H1 (cell line): ENCODE data around the gene GRK6. TPM values are rescaled to one million over a fixed set of nuclear protein-coding genes. Genes with fewer than 3 reads are reported as not detected.

Experiments used
- CTCF ChIA-PET: fragments of 300-600 bp; sonication (Branson Sonifier 250); formaldehyde crosslinking; loops from one replicate; lab custom pipeline; 2021; ENCODE audit not compliant: partially characterized antibody; lab: Charles Lee
- POLR2A ChIA-PET: fragments of 300-600 bp; sonication (Branson Sonifier 250); formaldehyde crosslinking; loops from one replicate; lab custom pipeline; 2021; ENCODE audit warnings: inconsistent platforms; ENCODE audit not compliant: partially characterized antibody; lab: Charles Lee
- DNase-seq, 2 experiments: peaks; one replicate each; pipeline versions ENCODE4 v3.0.0 to v3.0.0-alpha.2; 2010 to 2022; ENCODE audit warnings: low spot score in 2 of 2, low read depth in 1 of 2, mixed read lengths in 1 of 2
- FAIRE-seq: peaks from 2 replicates; lab custom pipeline; 2011; peaks lifted over from hg19 to GRCh38; lab: Jason Lieb, UNC
- H2AFZ ChIP-seq: 2 replicates; pipeline ENCODE4 v1.8.1; 2012; ENCODE audit warnings: low read length, inconsistent platforms
- H2AK5ac ChIP-seq: 2 replicates; pipeline ENCODE4 v1.6.1; 2013; ENCODE audit warnings: low read depth, low read length
- H2BK120ac ChIP-seq: replicated peaks from 2 replicates; pipeline ENCODE3; 2013; ENCODE audit warnings: low read depth, low read length, inconsistent platforms
- H2BK12ac ChIP-seq: 2 replicates; pipeline ENCODE4 v1.6.1; 2013; ENCODE audit warnings: low read depth, low read length
- H2BK15ac ChIP-seq: 2 replicates; pipeline ENCODE4 v1.6.1; 2013; ENCODE audit warnings: low read length
- H2BK20ac ChIP-seq: 2 replicates; pipeline ENCODE4 v1.6.1; 2013; ENCODE audit warnings: low read length
- H2BK5ac ChIP-seq: 2 replicates; pipeline ENCODE4 v1.6.1; 2013; ENCODE audit warnings: low read depth, low read length
- H3K14ac ChIP-seq: 2 replicates; pipeline ENCODE4 v1.6.1; 2013; ENCODE audit warnings: inconsistent platforms; ENCODE audit not compliant: insufficient read length
- H3K18ac ChIP-seq: 2 replicates; pipeline ENCODE4 v1.6.1; 2013; ENCODE audit warnings: low read length; ENCODE audit errors: extremely low read depth
- H3K23ac ChIP-seq: 2 replicates; pipeline ENCODE4 v1.6.1; 2013; ENCODE audit warnings: inconsistent platforms; ENCODE audit not compliant: insufficient read length
- H3K23me2 ChIP-seq: 2 replicates; pipeline ENCODE4 v1.6.1; 2013; ENCODE audit warnings: low read depth, low read length
- H3K27ac ChIP-seq: 2 replicates; pipeline ENCODE4 v1.6.1; 2011; ENCODE audit warnings: low read depth, low read length, inconsistent platforms
- H3K27me3 ChIP-seq, 4 experiments: replicated peaks in 1 of 4; 1 replicate in 1 of 4; 2 replicates in 3 of 4; pipeline versions ENCODE4 v1.6.1 to v1.8.1; 2011 to 2013; ENCODE audit warnings: low read length in 3 of 4, mild to moderate bottlenecking in 3 of 4, inconsistent platforms in 2 of 4, mixed read lengths in 2 of 4, moderate library complexity in 1 of 4; ENCODE audit not compliant: control insufficient read depth in 3 of 4, insufficient read depth in 3 of 4; ENCODE audit errors: extremely low read depth in 1 of 4
- H3K36me3 ChIP-seq, 4 experiments: 2 replicates each; pipeline versions ENCODE4 v1.6.1 to v1.8.1; 2011 to 2013; ENCODE audit warnings: mild to moderate bottlenecking in 4 of 4, low read length in 3 of 4, moderate library complexity in 2 of 4, control low read depth in 1 of 4, inconsistent platforms in 1 of 4; ENCODE audit not compliant: insufficient read depth in 4 of 4, control insufficient read depth in 2 of 4
- H3K4ac ChIP-seq: replicated peaks from 2 replicates; pipeline ENCODE3; 2013; ENCODE audit warnings: low read length, low read depth, mixed read lengths, inconsistent platforms; ENCODE audit not compliant: insufficient read length
- H3K4me1 ChIP-seq, 4 experiments: replicated peaks in 1 of 4; 1 replicate in 1 of 4; 2 replicates in 3 of 4; pipeline versions ENCODE4 v1.6.1 to v1.8.1; 2011 to 2013; ENCODE audit warnings: low read length in 3 of 4, inconsistent platforms in 2 of 4, mixed read lengths in 1 of 4; ENCODE audit not compliant: insufficient read depth in 4 of 4, control insufficient read depth in 3 of 4
- H3K4me2 ChIP-seq, 2 experiments: 2 replicates each; pipeline versions ENCODE4 v1.6.1 to v1.8.1; 2011 to 2013; ENCODE audit warnings: low read depth in 2 of 2, low read length in 2 of 2, control low read depth in 1 of 2, inconsistent platforms in 1 of 2, mild to moderate bottlenecking in 1 of 2; ENCODE audit not compliant: insufficient read depth in 1 of 2
- H3K4me3 ChIP-seq, 4 experiments: fragments of 200-600, 300-600 bp in 1 of 4; sonication (generic), shearing (Covaris generic), sonication (Bioruptor Twin) in 1 of 4; 2 replicates each; pipeline versions ENCODE4 v1.5.1 to v1.8.1; 2011 to 2016; ENCODE audit warnings: low read length in 4 of 4, low read depth in 3 of 4, control low read depth in 2 of 4, inconsistent platforms in 2 of 4, mild to moderate bottlenecking in 2 of 4, mixed read lengths in 1 of 4, moderate library complexity in 1 of 4; ENCODE audit not compliant: insufficient read depth in 2 of 4; ENCODE audit errors: extremely low read depth in 1 of 4
- H3K56ac ChIP-seq: replicated peaks from 2 replicates; pipeline ENCODE3; 2013; ENCODE audit warnings: low read depth, mild to moderate bottlenecking, mixed read lengths, low read length, inconsistent platforms; ENCODE audit not compliant: insufficient read length
- H3K79me1 ChIP-seq: 2 replicates; pipeline ENCODE4 v1.6.1; 2013; ENCODE audit warnings: low read depth, low read length, control low read depth
- H3K79me2 ChIP-seq, 2 experiments: 2 replicates each; pipeline versions ENCODE4 v1.6.1 to v1.8.1; 2012 to 2013; ENCODE audit warnings: low read length in 2 of 2, mild to moderate bottlenecking in 2 of 2, inconsistent platforms in 1 of 2; ENCODE audit not compliant: insufficient read depth in 2 of 2, control insufficient read depth in 1 of 2
- H3K9ac ChIP-seq, 4 experiments: replicated peaks in 1 of 4; 1 replicate in 1 of 4; 2 replicates in 3 of 4; pipeline versions ENCODE4 v1.6.1 to v1.8.1; 2011 to 2013; ENCODE audit warnings: low read depth in 3 of 4, low read length in 3 of 4, control low read depth in 2 of 4, mild to moderate bottlenecking in 2 of 4, moderate library complexity in 2 of 4, inconsistent platforms in 1 of 4; ENCODE audit errors: extremely low read depth in 1 of 4
- H3K9me3 ChIP-seq, 2 experiments: 2 replicates each; pipeline versions ENCODE4 v1.6.1 to v1.8.1; 2012 to 2013; ENCODE audit warnings: mild to moderate bottlenecking in 2 of 2, moderate library complexity in 2 of 2, control low read depth in 1 of 2, inconsistent platforms in 1 of 2, low read depth in 1 of 2, low read length in 1 of 2, mixed read lengths in 1 of 2; ENCODE audit not compliant: insufficient read depth in 2 of 2
- H4K20me1 ChIP-seq, 2 experiments: replicated peaks in 1 of 2; 2 replicates each; pipeline versions ENCODE3 to v1.8.1; 2011 to 2013; ENCODE audit warnings: inconsistent platforms in 2 of 2, low read length in 2 of 2, mild to moderate bottlenecking in 1 of 2; ENCODE audit not compliant: insufficient read depth in 2 of 2, control insufficient read depth in 1 of 2
- H4K5ac ChIP-seq: 2 replicates; pipeline ENCODE4 v1.6.1; 2013; ENCODE audit warnings: low read length, low read depth, mixed read lengths, inconsistent platforms; ENCODE audit not compliant: insufficient read length
- H4K8ac ChIP-seq: 2 replicates; pipeline ENCODE4 v1.8.0; 2013; ENCODE audit warnings: mild to moderate bottlenecking, moderate library complexity, low read length, inconsistent platforms; ENCODE audit not compliant: insufficient read depth; ENCODE audit errors: extremely low read depth
- H4K91ac ChIP-seq: replicated peaks from 2 replicates; pipeline ENCODE3; 2013; ENCODE audit warnings: low read length, mixed read lengths, inconsistent platforms; ENCODE audit not compliant: insufficient read length
- ASH2L ChIP-seq: fragments of 200-600, 300-600 bp; sonication (generic); IDR thresholded peaks from one replicate; pipeline ENCODE4 v1.7.1; 2017; ENCODE audit warnings: low read length
- ATF2 ChIP-seq: IDR thresholded peaks from 2 replicates; pipeline ENCODE4 v1.6.1; 2012; ENCODE audit warnings: low read length, inconsistent platforms
- GTF2F1 ChIP-seq: IDR thresholded peaks from 2 replicates; pipeline ENCODE4 v1.6.1; 2012; ENCODE audit warnings: low read depth, low read length, improper control_type of control experiment, borderline replicate concordance
- MAFK ChIP-seq: IDR thresholded peaks from 2 replicates; pipeline ENCODE4 v1.6.1; 2012; ENCODE audit warnings: low read depth, mild to moderate bottlenecking, improper control_type of control experiment, low read length
- NRF1 ChIP-seq: IDR thresholded peaks from 2 replicates; pipeline ENCODE4 v1.6.1; 2011; ENCODE audit warnings: mild to moderate bottlenecking, low read depth, low read length, improper control_type of control experiment
- POLR2AphosphoS5 ChIP-seq: IDR thresholded peaks from 2 replicates; pipeline ENCODE4 v1.6.1; 2011; ENCODE audit warnings: low read depth, low read length
- RXRA ChIP-seq: IDR thresholded peaks from 2 replicates; pipeline ENCODE4 v1.6.1; 2011; ENCODE audit warnings: low read depth, mild to moderate bottlenecking, low read length, moderate library complexity; ENCODE audit not compliant: insufficient read depth
- SP1 ChIP-seq: IDR thresholded peaks from 2 replicates; pipeline ENCODE4 v1.6.1; 2011; ENCODE audit warnings: low read depth, low read length
- SP4 ChIP-seq: IDR thresholded peaks from 2 replicates; pipeline ENCODE4 v1.6.1; 2012; ENCODE audit warnings: low read length, inconsistent platforms
- TBP ChIP-seq: IDR thresholded peaks from 2 replicates; pipeline ENCODE4 v1.6.1; 2011; ENCODE audit warnings: low read depth, low read length, improper control_type of control experiment
- TCF12 ChIP-seq: IDR thresholded peaks from 2 replicates; pipeline ENCODE4 v1.6.1; 2011; ENCODE audit warnings: low read depth, mild to moderate bottlenecking, low read length
- WGBS, 2 experiments: shearing (Covaris generic) in 1 of 2; methylation state at CpG; one replicate each; pipeline versions ENCODE4 v1.1.6 to v1.1.7; 2013 to 2015; ENCODE audit warnings: low lambda C conversion rate in 2 of 2, mixed read lengths in 2 of 2, inconsistent platforms in 1 of 2, low coverage in 1 of 2, missing lambda C conversion rate in 1 of 2; ENCODE audit not compliant: insufficient replicate concordance in 2 of 2, insufficient coverage in 1 of 2, insufficient read length in 1 of 2; ENCODE audit errors: extremely low coverage in 1 of 2, missing lambda C conversion rate in 1 of 2; 5-methylcytosine and 5-hydroxymethylcytosine counted together
- polyA plus RNA-seq, 7 experiments: library from polyadenylated mRNA; depleted of rRNA in 3 of 7; stranded (reverse) in 5 of 7; unstranded in 2 of 7; fragments of >200 nt in 5 of 7; fragments of 200-250 nt in 2 of 7; gene quantifications; 1 replicate in 5 of 7; 2 replicates in 1 of 7; 4 replicates in 1 of 7; pipeline versions ENCODE4 v1.2.1 to v1.2.3, GENCODE V29; 2011 to 2013; ENCODE audit warnings: missing spikeins in 2 of 7, mixed read lengths in 2 of 7
- total RNA-seq: library from RNA; stranded (reverse); fragmentation: NEBNext Ultra II Directional; extraction: Animal tissue kit (Norgen Biotek cat#: 25700); gene quantifications from 2 replicates; pipeline ENCODE4 v1.2.1, GENCODE V29; 2021

GRK6 gene
- total and polyA plus RNA-seq, 2 of the 8 experiments (the other 6 are each of a cell fraction or from before 2014, with no cell fraction given), result 31.8 to 57.8 TPM

- 82% methylated on average over 23 of the region's 24 CpGs; no CpG with 5 or more reads in 1 of the 2 experiments for WGBS, 2 experiments
- Histone ChIP-seq H3K9me3 (no peaks in the 10 kb centered on the region), H3K23ac (no peak overlapping the region), H2AK5ac (no peak overlapping the region; the same call in 1 of the 2 replicates), H3K4me2 (no peak overlapping the region), H3K4me1 (peaks cover 0 to 13% (median 6%) of the 10 kb centered on the region in 4 experiments; a peak in 5 of 7 replicates), H4K5ac (no peak overlapping the region), H4K91ac (peak overlapping the region; percentile 25), H2AFZ (no peak overlapping the region), H4K20me1 (peaks cover 0 to 13% of the 10 kb centered on the region in 2 experiments), H2BK12ac (no peak overlapping the region; the same call in 1 of the 2 replicates), H3K27ac (peak overlapping the region; percentile 55; the same call in 1 of the 2 replicates), H3K56ac (no peak overlapping the region), H3K14ac (no peak overlapping the region), H2BK15ac (0 out of 2 replicates have a peak overlapping the region, but pooled peaks have one; percentile 24), H2BK20ac (no peak overlapping the region), H4K8ac (no peak overlapping the region), H3K9ac (no peak overlapping the region; a peak in 1 of 7 replicates), H3K27me3 (peaks cover 0 to 7% (median 0%) of the 10 kb centered on the region in 4 experiments; a peak in 4 of 7 replicates), H3K4me3 (no peak overlapping the region), H2BK5ac (no peak overlapping the region), H3K36me3 (peaks cover 2 to 18% (median 7%) of the 10 kb centered on the region in 4 experiments; a peak in 5 of 8 replicates), H3K23me2 (no peaks in the 10 kb centered on the region), H3K79me2 (no peaks in the 10 kb centered on the region), H3K18ac (no peak overlapping the region; the same call in 1 of the 2 replicates), H3K4ac (no peak overlapping the region), H3K79me1 (no peaks in the 10 kb centered on the region), H2BK120ac (no peak overlapping the region)
- POLR2A ChIA-PET, result interaction anchor here (5.1 to 67.5 kb wide), 4 partner anchors 17 to 50 kb away, joined by 21 to 3349 read pairs (median 302); partner anchors contain the start of genes DBN1, DOK3, GRK6 and PDLIM7
- DNase-seq (no peak), FAIRE-seq (no peak)
- CTCF ChIA-PET, result interaction anchor here (1.0 to 23.6 kb wide), 10 partner anchors 8 to 105 kb away, joined by 3 to 430 read pairs (median 14); partner anchors contain the start of genes F12, GRK6, PFN3 and SLC34A1
- no peak for TF ChIP-seq TCF12
- TF ChIP-seq ATF2, result no peak
- TF ChIP-seq SP1, result no peak
- TF ChIP-seq ASH2L, result no peak
- no peak for TF ChIP-seq GTF2F1
- no peak for TF ChIP-seq POLR2AphosphoS5
- TF ChIP-seq NRF1, result no peak
- no peak for TF ChIP-seq SP4
- no peak for TF ChIP-seq TBP
- no peak for TF ChIP-seq MAFK
- no peak for TF ChIP-seq RXRA
These were observed 13.9 kb downstream of the GRK6 start for GRCh38 chr5:177440211-177440989.
